Gastrocnemius medialis (tissue), 4 donors: ENCODE measurements around the gene EPB41.

Source experiments
- POLR2A ChIP-seq, 2 donors: fragments of 450-650 bp; IDR thresholded peaks; one replicate each; pipeline ENCODE4 v1.6.1; 2017; ENCODE audit warnings: antibody characterized with exemption in 2 of 2, mild to moderate bottlenecking in 2 of 2, moderate library complexity in 2 of 2
- TF ChIP-seq, protein P1 (sequence below), 5 experiments: fragments of 450-650 bp in 3 of 5; fragments of 200-600 bp in 2 of 5; sonication (generic) in 2 of 5; IDR thresholded peaks in 4 of 5; conservative IDR thresholded peaks in 1 of 5; 1 replicate in 4 of 5; 2 replicates in 1 of 5; pipeline ENCODE4 v1.5.1; 2016 to 2019; ENCODE audit warnings: antibody characterized with exemption in 5 of 5, mild to moderate bottlenecking in 3 of 5, moderate library complexity in 3 of 5

DNA sequence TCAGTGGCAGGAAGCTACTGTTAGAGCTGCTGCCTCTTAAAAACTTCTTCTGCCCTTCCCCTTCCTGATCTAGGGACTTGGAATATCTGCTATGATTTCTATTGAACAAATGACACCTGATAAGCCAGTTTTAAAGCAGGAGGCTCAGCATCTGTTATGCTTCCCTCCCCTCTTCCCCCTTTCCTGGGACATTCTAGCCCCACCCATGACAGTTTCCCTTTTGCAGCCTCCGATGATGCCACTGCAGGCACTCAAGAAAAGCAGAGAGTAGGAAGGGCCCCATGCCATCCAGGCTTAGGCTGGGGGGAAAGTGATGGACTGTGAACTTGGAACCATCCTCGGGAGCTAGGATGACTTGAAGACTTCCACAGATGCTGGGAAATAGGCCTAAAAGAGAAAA is 15.1 kb upstream of the EPB41 start:
- TF ChIP-seq, protein P1, sequence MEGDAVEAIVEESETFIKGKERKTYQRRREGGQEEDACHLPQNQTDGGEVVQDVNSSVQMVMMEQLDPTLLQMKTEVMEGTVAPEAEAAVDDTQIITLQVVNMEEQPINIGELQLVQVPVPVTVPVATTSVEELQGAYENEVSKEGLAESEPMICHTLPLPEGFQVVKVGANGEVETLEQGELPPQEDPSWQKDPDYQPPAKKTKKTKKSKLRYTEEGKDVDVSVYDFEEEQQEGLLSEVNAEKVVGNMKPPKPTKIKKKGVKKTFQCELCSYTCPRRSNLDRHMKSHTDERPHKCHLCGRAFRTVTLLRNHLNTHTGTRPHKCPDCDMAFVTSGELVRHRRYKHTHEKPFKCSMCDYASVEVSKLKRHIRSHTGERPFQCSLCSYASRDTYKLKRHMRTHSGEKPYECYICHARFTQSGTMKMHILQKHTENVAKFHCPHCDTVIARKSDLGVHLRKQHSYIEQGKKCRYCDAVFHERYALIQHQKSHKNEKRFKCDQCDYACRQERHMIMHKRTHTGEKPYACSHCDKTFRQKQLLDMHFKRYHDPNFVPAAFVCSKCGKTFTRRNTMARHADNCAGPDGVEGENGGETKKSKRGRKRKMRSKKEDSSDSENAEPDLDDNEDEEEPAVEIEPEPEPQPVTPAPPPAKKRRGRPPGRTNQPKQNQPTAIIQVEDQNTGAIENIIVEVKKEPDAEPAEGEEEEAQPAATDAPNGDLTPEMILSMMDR (IDR thresholded peaks at IDR 0.05 in 4 of 5, conservative IDR thresholded peaks at IDR 0.05 in 1 of 5): no peak
- TF ChIP-seq POLR2A (IDR thresholded peaks at IDR 0.05): no peak
